ENCODE measurements around the gene MAGI1. TPM values are rescaled to one million over a fixed set of nuclear protein-coding genes. Genes with fewer than 3 reads are reported as not detected.

The MAGI1 gene
- polyA plus RNA-seq, 2 donors, result 6.0 to 10.6 TPM

DNA sequence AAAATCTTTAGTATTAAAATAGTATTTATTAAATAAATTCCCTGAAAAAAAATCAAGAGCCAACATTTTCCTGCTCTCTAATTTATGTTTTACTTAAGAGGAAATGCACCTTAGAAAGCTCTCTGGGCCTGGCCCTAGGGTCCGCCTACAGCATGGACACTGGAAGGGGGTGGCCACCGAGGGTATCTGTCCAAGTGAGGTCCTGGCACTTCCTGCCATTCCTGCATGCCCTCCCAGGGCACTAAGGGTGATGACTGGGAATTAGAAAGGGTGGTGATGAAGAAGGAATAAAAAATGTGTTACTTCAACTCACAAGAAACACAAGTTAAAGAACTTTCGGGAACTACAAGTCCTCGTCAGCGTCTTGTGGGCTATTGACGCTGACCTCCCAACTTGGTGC lies 92.8 kb downstream of the MAGI1 start:
- no peaks in the 10 kb centered on the region for H3K4me1 ChIP-seq (ENCODE audit: control insufficient read depth in 2 of 2, insufficient read depth in 2 of 2, low read length in 1 of 2)
- H3K27ac ChIP-seq (ENCODE audit: low read depth in 2 of 2, low read length in 1 of 2), result peak overlapping the region; percentile 70 to 81
- H3K4me3 ChIP-seq (ENCODE audit: low read depth in 1 of 2, low read length in 2 of 2), result no peak overlapping the region
- no peaks in the 10 kb centered on the region for H3K27me3 ChIP-seq (ENCODE audit: control insufficient read depth in 1 of 2, insufficient read depth in 2 of 2, low read length in 2 of 2)
- H3K36me3 ChIP-seq (ENCODE audit: control insufficient read depth in 2 of 2, insufficient read depth in 2 of 2, low read length in 1 of 2), result no peaks in the 10 kb centered on the region
- H3K9me3 ChIP-seq (ENCODE audit: control insufficient read depth in 2 of 2, insufficient read depth in 1 of 2, low read depth in 1 of 2, low read length in 1 of 2), result no peaks in the 10 kb centered on the region
- WGBS, 2 donors, result 73 to 75% methylated on average over 6 of the region's 6 CpGs

DNA sequence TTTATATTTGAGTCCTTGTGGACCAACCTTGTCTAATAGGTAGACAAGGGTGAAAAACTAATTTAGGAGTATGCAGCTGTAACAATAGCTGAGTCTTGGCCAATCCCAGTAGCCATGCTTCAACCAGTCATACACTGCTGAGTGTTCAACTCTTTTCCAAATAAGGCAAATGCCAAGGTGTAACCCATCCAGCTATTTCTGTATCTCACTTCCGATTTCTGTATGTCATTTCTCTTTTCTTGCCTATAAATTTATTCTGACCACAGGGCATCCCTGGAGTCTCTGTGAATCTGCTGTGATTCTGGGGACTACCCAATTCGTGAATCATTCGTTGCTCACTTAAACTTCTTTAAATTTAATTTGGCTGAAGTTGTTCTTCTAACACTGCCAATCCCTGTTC lies 93.2 kb downstream of the MAGI1 start:
- H3K4me3 ChIP-seq (ENCODE audit: low read depth in 1 of 2, low read length in 2 of 2), result no peak overlapping the region
- no peaks in the 10 kb centered on the region for H3K4me1 ChIP-seq (ENCODE audit: control insufficient read depth in 2 of 2, insufficient read depth in 2 of 2, low read length in 1 of 2)
- peak overlapping the region in 1 of 2 donors; percentile 70 for H3K27ac ChIP-seq (ENCODE audit: low read depth in 2 of 2, low read length in 1 of 2)
- H3K36me3 ChIP-seq (ENCODE audit: control insufficient read depth in 2 of 2, insufficient read depth in 2 of 2, low read length in 1 of 2), result no peaks in the 10 kb centered on the region
- no peaks in the 10 kb centered on the region for H3K27me3 ChIP-seq (ENCODE audit: control insufficient read depth in 1 of 2, insufficient read depth in 2 of 2, low read length in 2 of 2)
- WGBS, 2 donors, result 43 to 61% methylated on average over 3 of the region's 3 CpGs
- H3K9me3 ChIP-seq (ENCODE audit: control insufficient read depth in 2 of 2, insufficient read depth in 1 of 2, low read depth in 1 of 2, low read length in 1 of 2), result no peaks in the 10 kb centered on the region

DNA sequence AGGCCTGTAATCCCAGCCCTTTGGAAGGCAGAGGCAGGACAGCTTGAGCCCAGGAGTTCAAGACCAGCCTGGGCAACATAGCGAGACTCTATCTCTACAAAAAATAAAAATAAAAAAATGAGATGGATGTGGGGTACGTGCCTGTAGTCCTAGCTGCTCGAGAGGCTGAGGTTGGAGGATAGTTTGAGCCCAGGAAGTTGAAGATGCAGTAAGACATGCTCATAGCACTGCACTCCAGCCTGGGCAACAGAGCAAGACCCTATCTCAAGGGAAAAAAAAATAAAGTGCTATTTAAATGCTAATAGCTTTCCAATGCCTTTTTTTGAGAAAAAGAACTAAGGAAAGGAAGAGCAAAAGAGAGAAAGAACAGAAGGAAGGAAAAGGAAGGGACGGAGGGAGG lies 94.5 kb downstream of the MAGI1 start:
- no peaks in the 10 kb centered on the region for H3K36me3 ChIP-seq (ENCODE audit: control insufficient read depth in 2 of 2, insufficient read depth in 2 of 2, low read length in 1 of 2)
- H3K4me3 ChIP-seq (ENCODE audit: low read depth in 1 of 2, low read length in 2 of 2), result no peak overlapping the region
- H3K4me1 ChIP-seq (ENCODE audit: control insufficient read depth in 2 of 2, insufficient read depth in 2 of 2, low read length in 1 of 2), result no peaks in the 10 kb centered on the region
- no peak overlapping the region for H3K27ac ChIP-seq (ENCODE audit: low read depth in 2 of 2, low read length in 1 of 2)
- H3K27me3 ChIP-seq (ENCODE audit: control insufficient read depth in 1 of 2, insufficient read depth in 2 of 2, low read length in 2 of 2), result no peaks in the 10 kb centered on the region
- WGBS, 2 donors, result 84 to 94% methylated on average over 4 of the region's 4 CpGs
- no peaks in the 10 kb centered on the region for H3K9me3 ChIP-seq (ENCODE audit: control insufficient read depth in 2 of 2, insufficient read depth in 1 of 2, low read depth in 1 of 2, low read length in 1 of 2)

DNA sequence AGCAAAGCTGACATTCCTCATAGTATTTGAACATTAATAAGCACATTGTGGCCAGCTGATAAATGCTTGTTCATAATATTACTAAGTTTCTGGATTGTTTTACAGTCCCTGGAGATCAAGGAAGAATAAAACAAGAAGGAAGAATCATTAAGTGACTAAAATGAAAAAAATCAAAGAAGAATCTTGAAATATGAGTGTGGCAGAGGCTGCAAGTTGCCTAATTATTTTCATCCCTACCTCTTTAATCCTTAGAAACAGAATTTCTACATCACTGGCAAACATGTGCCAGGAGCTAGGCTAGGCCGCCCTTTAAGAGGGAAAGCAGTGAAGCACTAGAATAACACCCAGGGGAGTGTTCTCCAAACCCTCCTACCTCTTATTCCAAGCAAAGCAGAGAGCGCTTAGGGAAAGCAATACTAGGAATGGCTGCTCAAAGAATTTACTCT lies 98.9 kb downstream of the MAGI1 start:
- H3K9me3 ChIP-seq (ENCODE audit: control insufficient read depth in 2 of 2, insufficient read depth in 1 of 2, low read depth in 1 of 2, low read length in 1 of 2), result no peaks in the 10 kb centered on the region
- H3K36me3 ChIP-seq (ENCODE audit: control insufficient read depth in 2 of 2, insufficient read depth in 2 of 2, low read length in 1 of 2), result no peaks in the 10 kb centered on the region
- no peaks in the 10 kb centered on the region for H3K4me1 ChIP-seq (ENCODE audit: control insufficient read depth in 2 of 2, insufficient read depth in 2 of 2, low read length in 1 of 2)
- H3K27me3 ChIP-seq (ENCODE audit: control insufficient read depth in 1 of 2, insufficient read depth in 2 of 2, low read length in 2 of 2), result no peaks in the 10 kb centered on the region
- WGBS, 2 donors, result 82 to 94% methylated on average over 2 of the region's 2 CpGs
- no peak overlapping the region for H3K27ac ChIP-seq (ENCODE audit: low read depth in 2 of 2, low read length in 1 of 2)
- H3K4me3 ChIP-seq (ENCODE audit: low read depth in 1 of 2, low read length in 2 of 2), result no peak overlapping the region

DNA sequence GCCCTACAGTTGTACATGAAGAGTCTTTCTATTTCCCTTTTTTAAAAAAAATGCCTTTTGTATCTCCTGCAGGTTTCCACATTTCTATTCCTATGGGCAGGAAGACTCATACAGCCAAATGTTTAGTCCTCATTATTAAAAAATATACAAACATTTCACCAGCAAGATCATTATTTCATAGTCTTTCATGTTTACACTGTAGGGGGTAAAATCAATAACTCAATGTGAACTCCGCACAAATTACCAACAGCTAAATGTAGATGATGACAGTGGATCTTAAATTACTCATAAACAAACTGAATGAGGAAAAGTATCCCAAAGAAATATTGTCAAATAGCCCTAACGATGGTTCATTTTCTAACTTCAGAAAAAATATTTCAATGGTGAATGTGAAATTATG lies 99.5 kb downstream of the MAGI1 start:
- Histone ChIP-seq H3K36me3 (ENCODE audit: control insufficient read depth in 2 of 2, insufficient read depth in 2 of 2, low read length in 1 of 2) (no peaks in the 10 kb centered on the region), H3K9me3 (ENCODE audit: control insufficient read depth in 2 of 2, insufficient read depth in 1 of 2, low read depth in 1 of 2, low read length in 1 of 2) (no peaks in the 10 kb centered on the region), H3K27me3 (ENCODE audit: control insufficient read depth in 1 of 2, insufficient read depth in 2 of 2, low read length in 2 of 2) (no peaks in the 10 kb centered on the region), H3K4me3 (ENCODE audit: low read depth in 1 of 2, low read length in 2 of 2) (no peak overlapping the region), H3K27ac (ENCODE audit: low read depth in 2 of 2, low read length in 1 of 2) (no peak overlapping the region), H3K4me1 (ENCODE audit: control insufficient read depth in 2 of 2, insufficient read depth in 2 of 2, low read length in 1 of 2) (no peaks in the 10 kb centered on the region)
- 82 to 87% methylated on average over 2 of the region's 2 CpGs for WGBS, 2 donors

DNA sequence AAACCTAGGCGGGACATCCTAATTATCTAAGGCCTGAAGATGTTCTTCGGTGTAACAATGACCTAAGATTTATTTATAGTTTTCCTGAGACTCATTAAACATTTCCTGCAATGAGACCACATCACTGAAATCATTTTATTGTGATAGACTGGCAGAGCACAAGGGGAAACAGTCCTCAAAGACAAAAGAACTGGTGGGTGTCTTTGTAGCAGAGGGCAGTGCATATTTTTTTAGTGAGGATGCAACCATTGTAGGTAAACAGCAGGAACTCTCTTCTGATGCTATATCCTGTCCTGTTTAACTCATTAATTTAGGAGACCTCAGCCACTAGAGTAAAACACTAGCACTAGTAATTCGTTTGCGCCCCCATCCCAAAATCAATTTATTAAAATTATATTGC lies 100.0 kb downstream of the MAGI1 start:
- 83 to 84% methylated on average over 4 of the region's 4 CpGs for WGBS, 2 donors
- H3K36me3 ChIP-seq (ENCODE audit: control insufficient read depth in 2 of 2, insufficient read depth in 2 of 2, low read length in 1 of 2), result no peaks in the 10 kb centered on the region
- no peak overlapping the region for H3K27ac ChIP-seq (ENCODE audit: low read depth in 2 of 2, low read length in 1 of 2)
- H3K9me3 ChIP-seq (ENCODE audit: control insufficient read depth in 2 of 2, insufficient read depth in 1 of 2, low read depth in 1 of 2, low read length in 1 of 2), result no peaks in the 10 kb centered on the region
- H3K4me3 ChIP-seq (ENCODE audit: low read depth in 1 of 2, low read length in 2 of 2), result no peak overlapping the region
- no peaks in the 10 kb centered on the region for H3K4me1 ChIP-seq (ENCODE audit: control insufficient read depth in 2 of 2, insufficient read depth in 2 of 2, low read length in 1 of 2)
- no peaks in the 10 kb centered on the region for H3K27me3 ChIP-seq (ENCODE audit: control insufficient read depth in 1 of 2, insufficient read depth in 2 of 2, low read length in 2 of 2)

DNA sequence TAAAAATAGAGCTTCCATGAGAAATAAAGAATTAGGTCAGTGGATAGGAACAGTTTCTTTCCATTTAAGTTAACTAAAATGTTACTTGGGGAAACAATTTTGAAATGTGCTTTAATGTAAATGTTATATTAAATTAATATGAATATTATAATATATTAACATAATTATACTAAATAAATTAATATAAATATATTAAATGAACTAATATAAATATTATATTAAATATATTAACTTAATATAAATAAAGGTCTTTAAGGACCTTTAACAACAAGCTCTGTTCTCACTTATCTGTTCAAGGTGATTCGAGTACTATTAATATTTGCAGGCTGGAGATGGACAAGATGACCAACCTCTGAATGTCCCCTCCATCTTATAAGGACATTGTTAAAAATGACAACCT lies 100.6 kb downstream of the MAGI1 start:
- H3K9me3 ChIP-seq (ENCODE audit: control insufficient read depth in 2 of 2, insufficient read depth in 1 of 2, low read depth in 1 of 2, low read length in 1 of 2), result peaks cover 0 to 2% of the 10 kb centered on the region in 2 donors
- H3K36me3 ChIP-seq (ENCODE audit: control insufficient read depth in 2 of 2, insufficient read depth in 2 of 2, low read length in 1 of 2), result no peaks in the 10 kb centered on the region
- H3K4me1 ChIP-seq (ENCODE audit: control insufficient read depth in 2 of 2, insufficient read depth in 2 of 2, low read length in 1 of 2), result no peaks in the 10 kb centered on the region
- no peak overlapping the region for H3K4me3 ChIP-seq (ENCODE audit: low read depth in 1 of 2, low read length in 2 of 2)
- 81 to 83% methylated on average over 1 of the region's 1 CpG for WGBS, 2 donors
- H3K27ac ChIP-seq (ENCODE audit: low read depth in 2 of 2, low read length in 1 of 2), result no peak overlapping the region
- H3K27me3 ChIP-seq (ENCODE audit: control insufficient read depth in 1 of 2, insufficient read depth in 2 of 2, low read length in 2 of 2), result no peaks in the 10 kb centered on the region

DNA sequence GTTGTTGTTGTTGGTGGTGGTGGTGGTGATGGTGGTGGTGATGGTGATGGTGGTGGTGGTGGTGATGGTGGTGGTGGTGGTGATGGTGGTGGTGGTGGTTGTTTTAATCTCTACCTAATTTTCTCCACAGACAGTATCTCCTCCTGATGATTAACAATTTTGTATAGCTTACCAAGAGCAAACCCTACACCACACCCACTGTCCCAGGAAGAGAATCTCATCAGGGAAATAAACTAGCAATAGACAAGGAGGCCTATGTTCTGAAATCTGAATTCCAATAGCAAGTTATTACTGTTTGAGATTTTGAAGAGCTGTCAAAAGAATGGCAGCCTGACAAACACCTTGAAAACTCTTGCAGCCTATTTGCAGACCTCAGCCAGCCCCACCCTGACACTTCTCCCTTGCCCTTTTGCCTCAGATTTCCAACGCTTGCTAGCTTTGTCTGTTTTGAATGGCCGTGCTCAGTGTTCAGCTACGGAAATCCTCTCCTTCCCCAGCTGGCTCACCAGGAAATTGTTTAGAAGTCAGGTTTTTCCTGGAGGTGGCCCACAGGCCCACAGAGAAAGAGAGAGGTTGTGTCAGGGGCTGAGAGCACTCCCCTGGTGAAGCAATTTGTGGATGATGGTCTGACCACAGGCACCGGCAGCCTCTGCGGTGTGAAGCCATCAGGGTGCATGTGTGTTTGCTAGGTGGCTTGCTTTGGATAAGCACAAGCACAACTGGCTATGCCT lies 101.6 kb downstream of the MAGI1 start:
- H3K9me3 ChIP-seq (ENCODE audit: control insufficient read depth in 2 of 2, insufficient read depth in 1 of 2, low read depth in 1 of 2, low read length in 1 of 2), result peaks cover 0 to 3% of the 10 kb centered on the region in 2 donors
- H3K4me1 ChIP-seq (ENCODE audit: control insufficient read depth in 2 of 2, insufficient read depth in 2 of 2, low read length in 1 of 2), result no peaks in the 10 kb centered on the region
- no peak overlapping the region for H3K4me3 ChIP-seq (ENCODE audit: low read depth in 1 of 2, low read length in 2 of 2)
- peak overlapping the region; percentile 7 to 27 for H3K27ac ChIP-seq (ENCODE audit: low read depth in 2 of 2, low read length in 1 of 2)
- no peaks in the 10 kb centered on the region for H3K36me3 ChIP-seq (ENCODE audit: control insufficient read depth in 2 of 2, insufficient read depth in 2 of 2, low read length in 1 of 2)
- no peaks in the 10 kb centered on the region for H3K27me3 ChIP-seq (ENCODE audit: control insufficient read depth in 1 of 2, insufficient read depth in 2 of 2, low read length in 2 of 2)
- 54 to 58% methylated on average over 5 of the region's 5 CpGs for WGBS, 2 donors

DNA sequence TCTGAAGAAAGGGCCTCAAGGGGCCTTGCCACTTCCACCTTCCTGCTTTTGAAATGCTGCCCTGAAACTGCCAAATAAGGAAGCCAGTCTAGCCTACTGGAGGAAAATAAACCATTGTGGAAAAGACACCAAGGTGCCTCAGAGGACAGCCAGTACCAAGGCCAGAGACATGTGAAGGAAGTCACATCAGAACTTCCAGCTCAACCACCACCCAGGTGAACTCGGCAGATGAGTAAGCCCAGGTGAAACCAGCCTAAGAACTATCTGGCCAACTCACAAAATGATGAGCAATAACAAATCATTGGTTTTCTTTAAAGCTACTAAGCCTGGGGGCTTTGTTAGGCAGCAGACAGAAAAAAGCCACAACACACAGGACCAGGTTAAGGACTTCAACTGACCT lies 103.0 kb downstream of the MAGI1 start:
- Histone ChIP-seq H3K27me3 (ENCODE audit: control insufficient read depth in 1 of 2, insufficient read depth in 2 of 2, low read length in 2 of 2) (no peaks in the 10 kb centered on the region), H3K4me3 (ENCODE audit: low read depth in 1 of 2, low read length in 2 of 2) (no peak overlapping the region), H3K36me3 (ENCODE audit: control insufficient read depth in 2 of 2, insufficient read depth in 2 of 2, low read length in 1 of 2) (no peaks in the 10 kb centered on the region), H3K27ac (ENCODE audit: low read depth in 2 of 2, low read length in 1 of 2) (no peak overlapping the region), H3K4me1 (ENCODE audit: control insufficient read depth in 2 of 2, insufficient read depth in 2 of 2, low read length in 1 of 2) (no peaks in the 10 kb centered on the region), H3K9me3 (ENCODE audit: control insufficient read depth in 2 of 2, insufficient read depth in 1 of 2, low read depth in 1 of 2, low read length in 1 of 2) (peaks cover 0 to 3% of the 10 kb centered on the region in 2 donors)
- 64 to 77% methylated on average over 1 of the region's 1 CpG for WGBS, 2 donors

DNA sequence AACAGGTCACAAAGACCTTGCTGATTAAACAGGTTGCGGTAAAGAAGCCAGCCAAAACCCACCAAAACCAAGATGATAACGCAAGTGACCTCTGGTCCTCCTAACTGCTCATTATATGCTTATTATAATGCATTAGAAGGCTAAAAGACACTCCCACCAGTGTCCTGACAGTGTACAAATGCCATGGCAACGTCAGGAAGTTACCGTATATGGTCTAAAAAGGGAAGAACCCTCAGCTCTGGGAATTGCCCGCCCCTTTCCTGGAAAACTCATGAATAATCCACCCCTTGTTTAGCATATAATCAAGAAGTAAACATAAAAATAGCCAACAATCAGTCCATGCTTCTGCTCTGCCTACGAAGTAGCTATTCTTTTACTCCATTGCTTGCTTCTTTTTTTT lies 108.1 kb downstream of the MAGI1 start:
- Histone ChIP-seq H3K4me3 (ENCODE audit: low read depth in 1 of 2, low read length in 2 of 2) (no peak overlapping the region), H3K27ac (ENCODE audit: low read depth in 2 of 2, low read length in 1 of 2) (no peak overlapping the region), H3K9me3 (ENCODE audit: control insufficient read depth in 2 of 2, insufficient read depth in 1 of 2, low read depth in 1 of 2, low read length in 1 of 2) (peaks cover 0 to 3% of the 10 kb centered on the region in 2 donors), H3K4me1 (ENCODE audit: control insufficient read depth in 2 of 2, insufficient read depth in 2 of 2, low read length in 1 of 2) (no peaks in the 10 kb centered on the region), H3K27me3 (ENCODE audit: control insufficient read depth in 1 of 2, insufficient read depth in 2 of 2, low read length in 2 of 2) (no peaks in the 10 kb centered on the region), H3K36me3 (ENCODE audit: control insufficient read depth in 2 of 2, insufficient read depth in 2 of 2, low read length in 1 of 2) (no peaks in the 10 kb centered on the region)
- WGBS, 2 donors, result 93% methylated on average over 6 of the region's 6 CpGs
